Measurements from ENCODE around the gene PRPS2. TPM values are rescaled to one million over a fixed set of nuclear protein-coding genes. Genes with fewer than 3 reads are reported as not detected.

PRPS2 gene
- total RNA-seq, 5 donors from 2014 or later (not counting 1 experiment from before 2014, with no cell fraction given) = 20.9 to 31.6 (median 30.6) TPM

GRCh38 chrX:12767856-12768255 lies 23.4 kb upstream of the PRPS2 start:
- H3K27me3 Mint-ChIP-seq = peaks cover 5 to 45% of the 10 kb centered on the region in 2 donors
- H3K27ac ChIP-seq (ENCODE audit: low read length) = no peak overlapping the region
- H3K36me3 ChIP-seq (ENCODE audit: control insufficient read depth in 2 of 2, extremely low read depth in 1 of 2, insufficient read depth in 1 of 2, low read length in 1 of 2) = no peaks in the 10 kb centered on the region
- CTCF ChIA-PET = no interaction called here
- H3K27me3 ChIP-seq (replicated peaks in 1 of 2; ENCODE audit: control insufficient read depth in 2 of 2, extremely low read depth in 1 of 2, insufficient read depth in 2 of 2, low read length in 1 of 2) = peaks cover 0 to 4% of the 10 kb centered on the region in 2 experiments
- POLR2A ChIA-PET = no interaction called here
- no peaks in the 10 kb centered on the region for H3K36me3 Mint-ChIP-seq
- no peak overlapping the region for H3K27ac Mint-ChIP-seq
- H3K4me1 ChIP-seq (ENCODE audit: control insufficient read depth in 1 of 2, extremely low read depth in 1 of 2, insufficient read depth in 2 of 2, low read length in 2 of 2) = peaks cover 0 to 7% of the 10 kb centered on the region in 2 experiments
- no peak overlapping the region for H3K4me3 Mint-ChIP-seq
- no CpG with 5 or more reads among the region's 2 CpGs for WGBS (ENCODE audit: insufficient coverage)
- ATAC-seq (replicated peaks in 1 of 4) (no peak), DNase-seq (no peak)
- no peaks in the 10 kb centered on the region for H3K9me3 ChIP-seq
- peaks cover 6 to 10% (median 9%) of the 10 kb centered on the region in 3 donors for H3K4me1 Mint-ChIP-seq
- H3K4me3 ChIP-seq (ENCODE audit: control insufficient read depth in 1 of 2, extremely low read depth in 1 of 2, low read length in 1 of 2) = no peak overlapping the region
- no peaks in the 10 kb centered on the region for H3K9me3 Mint-ChIP-seq

DNA sequence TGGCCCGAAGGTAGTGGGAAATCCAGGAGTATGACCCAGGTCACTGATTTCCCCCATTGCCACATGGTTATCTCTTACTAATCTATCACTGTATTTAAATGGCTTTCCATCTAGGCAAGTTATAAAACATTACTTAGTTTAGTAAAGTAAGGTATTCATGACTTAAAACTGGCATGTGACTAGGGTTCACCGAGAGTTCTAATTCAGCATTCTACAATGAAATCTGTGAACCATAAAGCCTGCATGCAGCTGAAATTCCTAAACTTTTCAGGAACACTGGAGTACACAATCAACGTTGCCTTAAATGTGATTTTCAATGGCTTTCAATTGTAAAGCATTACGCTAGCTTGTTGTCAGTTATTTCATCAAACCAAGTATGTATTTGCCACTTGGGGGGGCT lies 22.7 kb upstream of the PRPS2 start:
- ChIA-PET CTCF (no interaction called here), POLR2A (no interaction called here)
- no peak overlapping the region for H3K4me3 ChIP-seq (ENCODE audit: control insufficient read depth in 1 of 2, extremely low read depth in 1 of 2, low read length in 1 of 2)
- H3K27me3 Mint-ChIP-seq = peaks cover 5 to 46% of the 10 kb centered on the region in 2 donors
- no peak for DNase-seq
- peaks cover 0 to 7% of the 10 kb centered on the region in 2 experiments for H3K4me1 ChIP-seq (ENCODE audit: control insufficient read depth in 1 of 2, extremely low read depth in 1 of 2, insufficient read depth in 2 of 2, low read length in 2 of 2)
- H3K36me3 Mint-ChIP-seq = no peaks in the 10 kb centered on the region
- peaks cover 0 to 4% of the 10 kb centered on the region in 2 experiments for H3K27me3 ChIP-seq (replicated peaks in 1 of 2; ENCODE audit: control insufficient read depth in 2 of 2, extremely low read depth in 1 of 2, insufficient read depth in 2 of 2, low read length in 1 of 2)
- no peaks in the 10 kb centered on the region for H3K36me3 ChIP-seq (ENCODE audit: control insufficient read depth in 2 of 2, extremely low read depth in 1 of 2, insufficient read depth in 1 of 2, low read length in 1 of 2)
- H3K27ac ChIP-seq (ENCODE audit: low read length) = no peak overlapping the region
- no peaks in the 10 kb centered on the region for H3K9me3 ChIP-seq
- H3K9me3 Mint-ChIP-seq = no peaks in the 10 kb centered on the region
- peaks cover 6 to 10% (median 9%) of the 10 kb centered on the region in 3 donors for H3K4me1 Mint-ChIP-seq
- no peak overlapping the region for H3K27ac Mint-ChIP-seq
- no peak overlapping the region for H3K4me3 Mint-ChIP-seq
- no CpG with 5 or more reads among the region's 4 CpGs for WGBS (ENCODE audit: insufficient coverage)
- no peak for ATAC-seq (replicated peaks in 1 of 4)

DNA sequence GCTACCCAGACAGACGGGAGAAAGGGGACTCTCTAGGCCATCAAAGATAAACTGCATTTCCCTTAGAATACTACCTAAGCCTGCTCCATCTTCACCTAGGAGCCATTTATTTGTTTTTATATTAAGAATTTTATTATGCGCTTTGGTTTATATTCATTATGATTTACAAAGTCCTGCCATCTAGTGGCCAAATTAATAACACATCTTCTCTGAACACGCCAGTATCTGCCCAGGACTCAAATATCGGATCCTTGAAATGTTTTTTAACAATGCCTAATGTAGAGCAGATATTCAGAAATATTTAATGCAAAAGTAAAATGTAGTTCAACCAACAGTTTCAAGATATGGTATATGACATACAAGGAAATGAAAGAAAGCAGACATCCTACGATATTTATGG lies 20.8 kb upstream of the PRPS2 start:
- ATAC-seq (replicated peaks in 1 of 4) (peak in 2 of 4 experiments; percentile 34), DNase-seq (peak in 1 of 35 experiments; percentile 54)
- Mint-ChIP-seq H3K9me3 (no peaks in the 10 kb centered on the region), H3K36me3 (no peaks in the 10 kb centered on the region), H3K4me1 (peaks cover 6 to 10% (median 9%) of the 10 kb centered on the region in 3 donors), H3K27ac (no peak overlapping the region), H3K27me3 (peaks cover 5 to 40% of the 10 kb centered on the region in 2 donors), H3K4me3 (no peak overlapping the region)
- no peaks in the 10 kb centered on the region for H3K36me3 ChIP-seq (ENCODE audit: control insufficient read depth in 2 of 2, extremely low read depth in 1 of 2, insufficient read depth in 1 of 2, low read length in 1 of 2)
- peaks cover 0 to 6% of the 10 kb centered on the region in 2 experiments for H3K27me3 ChIP-seq (replicated peaks in 1 of 2; ENCODE audit: control insufficient read depth in 2 of 2, extremely low read depth in 1 of 2, insufficient read depth in 2 of 2, low read length in 1 of 2)
- ChIA-PET POLR2A (no interaction called here), CTCF (interaction anchor here (1.1 to 2.0 kb wide), 6 partner anchors 10 to 63 kb away, joined by 3 to 20 read pairs (median 4); partner anchors contain the start of gene PRPS2 (in 1 of the 2))
- no peak overlapping the region for H3K4me3 ChIP-seq (ENCODE audit: control insufficient read depth in 1 of 2, extremely low read depth in 1 of 2, low read length in 1 of 2)
- WGBS (ENCODE audit: insufficient coverage) = no CpG with 5 or more reads among the region's 5 CpGs
- peaks cover 0 to 7% of the 10 kb centered on the region in 2 experiments for H3K4me1 ChIP-seq (ENCODE audit: control insufficient read depth in 1 of 2, extremely low read depth in 1 of 2, insufficient read depth in 2 of 2, low read length in 2 of 2)
- no peaks in the 10 kb centered on the region for H3K9me3 ChIP-seq
- no peak overlapping the region for H3K27ac ChIP-seq (ENCODE audit: low read length)

DNA sequence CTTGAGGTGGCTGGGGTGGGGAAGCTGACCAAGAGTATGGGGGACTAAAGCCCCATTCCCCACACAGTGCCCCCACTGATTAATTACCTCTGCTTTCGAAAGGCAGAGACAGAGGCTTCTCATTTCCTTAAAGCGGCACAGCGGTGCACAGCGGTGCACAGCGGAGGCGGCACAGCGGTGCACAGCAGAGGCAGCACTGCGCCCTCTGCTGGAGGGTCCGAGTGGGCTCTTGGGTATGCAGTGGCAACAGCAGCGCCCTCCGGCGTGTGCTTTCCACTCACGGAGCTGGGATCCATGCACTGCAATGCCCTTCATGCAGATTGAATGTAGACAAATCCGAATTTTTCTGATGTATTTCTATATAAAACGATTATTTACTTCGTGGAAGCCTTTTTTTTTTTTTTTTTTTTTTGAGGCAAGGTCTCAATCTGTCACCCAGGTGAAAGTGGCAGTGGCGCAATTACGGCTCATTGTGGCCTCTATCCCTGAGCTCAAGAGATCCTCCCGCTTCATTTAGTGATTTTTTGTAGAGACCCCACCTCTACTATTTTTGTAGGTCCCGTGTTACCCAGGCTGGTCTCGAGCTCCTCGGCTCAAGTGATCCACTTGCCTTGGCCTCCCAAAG lies 19.7 kb upstream of the PRPS2 start:
- ChIA-PET CTCF (interaction anchor here (0.6 to 2.0 kb wide), 17 partner anchors 9 to 1641 kb away, joined by 3 to 20 read pairs (median 5); partner anchors contain the start of gene PRPS2 (in 1 of the 2)), POLR2A (no interaction called here)
- H3K27me3 Mint-ChIP-seq = peaks cover 5 to 41% of the 10 kb centered on the region in 2 donors
- no peaks in the 10 kb centered on the region for H3K36me3 ChIP-seq (ENCODE audit: control insufficient read depth in 2 of 2, extremely low read depth in 1 of 2, insufficient read depth in 1 of 2, low read length in 1 of 2)
- no peak overlapping the region for H3K27ac Mint-ChIP-seq
- no CpG with 5 or more reads among the region's 22 CpGs for WGBS (ENCODE audit: insufficient coverage)
- peaks cover 6 to 10% (median 9%) of the 10 kb centered on the region in 3 donors for H3K4me1 Mint-ChIP-seq
- H3K36me3 Mint-ChIP-seq = no peaks in the 10 kb centered on the region
- no peak overlapping the region for H3K27ac ChIP-seq (ENCODE audit: low read length)
- H3K4me1 ChIP-seq (ENCODE audit: control insufficient read depth in 1 of 2, extremely low read depth in 1 of 2, insufficient read depth in 2 of 2, low read length in 2 of 2) = peaks cover 0 to 7% of the 10 kb centered on the region in 2 experiments
- H3K4me3 ChIP-seq (ENCODE audit: control insufficient read depth in 1 of 2, extremely low read depth in 1 of 2, low read length in 1 of 2) = no peak overlapping the region
- ATAC-seq (replicated peaks in 1 of 4) (peak; percentile 98 to 100 (median 100)), DNase-seq (peak; percentile 33 to 87 (median 61))
- no peaks in the 10 kb centered on the region for H3K9me3 Mint-ChIP-seq
- peak overlapping the region in 1 of 3 donors; percentile 17 for H3K4me3 Mint-ChIP-seq
- no peaks in the 10 kb centered on the region for H3K9me3 ChIP-seq
- H3K27me3 ChIP-seq (replicated peaks in 1 of 2; ENCODE audit: control insufficient read depth in 2 of 2, extremely low read depth in 1 of 2, insufficient read depth in 2 of 2, low read length in 1 of 2) = peaks cover 0 to 6% of the 10 kb centered on the region in 2 experiments

- CTCF ChIA-PET = interaction anchor here in 1 of 2 donors (1.1 kb wide), 1 partner anchor 46 kb away, joined by 5 read pairs; no protein-coding TSS in a partner anchor
- Histone ChIP-seq H3K4me3 (ENCODE audit: control insufficient read depth in 1 of 2, extremely low read depth in 1 of 2, low read length in 1 of 2) (no peak overlapping the region), H3K9me3 (no peaks in the 10 kb centered on the region), H3K27ac (ENCODE audit: low read length) (no peak overlapping the region), H3K27me3 (replicated peaks in 1 of 2; ENCODE audit: control insufficient read depth in 2 of 2, extremely low read depth in 1 of 2, insufficient read depth in 2 of 2, low read length in 1 of 2) (peaks cover 0 to 2% of the 10 kb centered on the region in 2 experiments), H3K36me3 (ENCODE audit: control insufficient read depth in 2 of 2, extremely low read depth in 1 of 2, insufficient read depth in 1 of 2, low read length in 1 of 2) (no peaks in the 10 kb centered on the region), H3K4me1 (ENCODE audit: control insufficient read depth in 1 of 2, extremely low read depth in 1 of 2, insufficient read depth in 2 of 2, low read length in 2 of 2) (no peaks in the 10 kb centered on the region)
- POLR2A ChIA-PET = no interaction called here
- no peaks in the 10 kb centered on the region for H3K36me3 Mint-ChIP-seq
- no peaks in the 10 kb centered on the region for H3K4me1 Mint-ChIP-seq
- H3K27me3 Mint-ChIP-seq = peaks cover 0 to 26% of the 10 kb centered on the region in 2 donors
- no peak overlapping the region for H3K4me3 Mint-ChIP-seq
- H3K27ac Mint-ChIP-seq = no peak overlapping the region
- ATAC-seq (replicated peaks in 1 of 4) (no peak), DNase-seq (no peak)
- no peaks in the 10 kb centered on the region for H3K9me3 Mint-ChIP-seq
These were observed 13.5 kb upstream of the PRPS2 start for GRCh38 chrX:12777670-12778069.

DNA sequence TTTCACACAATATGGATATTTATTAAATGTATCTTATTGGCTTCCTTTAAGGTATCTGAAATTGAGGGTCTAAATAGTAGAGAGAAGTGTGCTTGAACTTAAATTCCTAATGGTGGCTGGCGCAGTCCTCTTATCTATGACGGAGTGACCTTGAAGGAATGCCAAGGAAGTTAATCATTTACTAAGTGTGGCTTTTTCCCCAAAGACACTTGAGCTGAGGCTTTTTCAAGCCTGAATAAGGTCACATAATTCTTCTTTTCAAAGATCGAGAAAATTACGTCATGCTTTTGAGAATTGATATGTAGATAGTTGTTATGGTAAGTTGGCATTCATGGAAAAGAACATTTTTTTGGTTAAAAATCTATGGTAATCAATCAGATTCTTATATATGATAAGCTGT lies 11.7 kb upstream of the PRPS2 start:
- Histone ChIP-seq H3K4me3 (ENCODE audit: control insufficient read depth in 1 of 2, extremely low read depth in 1 of 2, low read length in 1 of 2) (no peak overlapping the region), H3K9me3 (no peaks in the 10 kb centered on the region), H3K27me3 (replicated peaks in 1 of 2; ENCODE audit: control insufficient read depth in 2 of 2, extremely low read depth in 1 of 2, insufficient read depth in 2 of 2, low read length in 1 of 2) (no peaks in the 10 kb centered on the region), H3K27ac (ENCODE audit: low read length) (no peak overlapping the region), H3K4me1 (ENCODE audit: control insufficient read depth in 1 of 2, extremely low read depth in 1 of 2, insufficient read depth in 2 of 2, low read length in 2 of 2) (no peaks in the 10 kb centered on the region), H3K36me3 (ENCODE audit: control insufficient read depth in 2 of 2, extremely low read depth in 1 of 2, insufficient read depth in 1 of 2, low read length in 1 of 2) (no peaks in the 10 kb centered on the region)
- Mint-ChIP-seq H3K4me3 (no peak overlapping the region), H3K36me3 (no peaks in the 10 kb centered on the region), H3K27me3 (peaks cover 0 to 14% of the 10 kb centered on the region in 2 donors), H3K4me1 (no peaks in the 10 kb centered on the region), H3K27ac (no peak overlapping the region), H3K9me3 (no peaks in the 10 kb centered on the region)
- ChIA-PET CTCF (interaction anchor here (0.5 to 1.5 kb wide), 2 partner anchors 9 to 995 kb away, joined by 3 to 4 read pairs; no protein-coding TSS in a partner anchor), POLR2A (no interaction called here)
- DNase-seq (no peak), ATAC-seq (replicated peaks in 1 of 4) (no peak)
- WGBS (ENCODE audit: insufficient coverage) = no CpG with 5 or more reads among the region's 4 CpGs

Measured in T-cell (primary cell).